ENCODE data around the gene UGGT1. TPM values are rescaled to one million over a fixed set of nuclear protein-coding genes. Genes with fewer than 3 reads are reported as not detected.
A peak's percentile ranks its signal among the peaks of the same experiment; 100 is the strongest.

The UGGT1 gene
- total RNA-seq, 1 donor from 2014 or later = 60.3 TPM

GRCh38 chr2:128178149-128178649, 87.2 kb downstream of the UGGT1 start:
- Mint-ChIP-seq H3K4me3 (ENCODE audit: low read depth) (no peak overlapping the region), H3K27me3 (no peaks in the 10 kb centered on the region), H3K36me3 (ENCODE audit: insufficient read depth) (peaks cover 25% of the 10 kb centered on the region), H3K9me3 (ENCODE audit: low read depth) (no peaks in the 10 kb centered on the region), H3K4me1 (ENCODE audit: low read depth) (no peaks in the 10 kb centered on the region), H3K27ac (no peak overlapping the region)
- DNase-seq (ENCODE audit: low spot score, unreplicated experiment) = no peak
- no peak for TF ChIP-seq CTCF (IDR thresholded peaks at IDR 0.05; ENCODE audit: unreplicated experiment)

GRCh38 chr2:128178650-128179460, 87.9 kb downstream of the UGGT1 start:
- DNase-seq (ENCODE audit: low spot score, unreplicated experiment) = peak; percentile 17
- Mint-ChIP-seq H3K4me3 (ENCODE audit: low read depth) (no peak overlapping the region), H3K36me3 (ENCODE audit: insufficient read depth) (peaks cover 21% of the 10 kb centered on the region), H3K9me3 (ENCODE audit: low read depth) (no peaks in the 10 kb centered on the region), H3K4me1 (ENCODE audit: low read depth) (no peaks in the 10 kb centered on the region), H3K27me3 (no peaks in the 10 kb centered on the region), H3K27ac (no peak overlapping the region)
- peak; percentile 72 for TF ChIP-seq CTCF (IDR thresholded peaks at IDR 0.05; ENCODE audit: unreplicated experiment)

- Mint-ChIP-seq H3K9me3 (ENCODE audit: low read depth) (no peaks in the 10 kb centered on the region), H3K36me3 (ENCODE audit: insufficient read depth) (peaks cover 23% of the 10 kb centered on the region), H3K27ac (no peak overlapping the region), H3K4me1 (ENCODE audit: low read depth) (no peaks in the 10 kb centered on the region), H3K27me3 (no peaks in the 10 kb centered on the region), H3K4me3 (ENCODE audit: low read depth) (no peak overlapping the region)
- no peak for TF ChIP-seq CTCF (IDR thresholded peaks at IDR 0.05; ENCODE audit: unreplicated experiment)
- DNase-seq (ENCODE audit: low spot score, unreplicated experiment) = no peak
Measured at GRCh38 chr2:128179461-128179755, 88.4 kb downstream of the UGGT1 start.

- no peak overlapping the region for H3K4me3 Mint-ChIP-seq (ENCODE audit: low read depth)
- H3K27ac Mint-ChIP-seq = no peak overlapping the region
- no peak for DNase-seq (ENCODE audit: low spot score, unreplicated experiment)
- no peaks in the 10 kb centered on the region for H3K4me1 Mint-ChIP-seq (ENCODE audit: low read depth)
- H3K9me3 Mint-ChIP-seq (ENCODE audit: low read depth) = no peaks in the 10 kb centered on the region
- H3K36me3 Mint-ChIP-seq (ENCODE audit: insufficient read depth) = peaks cover 24% of the 10 kb centered on the region
- H3K27me3 Mint-ChIP-seq = no peaks in the 10 kb centered on the region
- TF ChIP-seq CTCF (IDR thresholded peaks at IDR 0.05; ENCODE audit: unreplicated experiment) = no peak
Measured at GRCh38 chr2:128180031-128180430, 89.0 kb downstream of the UGGT1 start.

GRCh38 chr2:128185576-128185975, 94.6 kb downstream of the UGGT1 start:
- Mint-ChIP-seq H3K9me3 (ENCODE audit: low read depth) (no peaks in the 10 kb centered on the region), H3K4me3 (ENCODE audit: low read depth) (no peak overlapping the region), H3K27me3 (no peaks in the 10 kb centered on the region), H3K4me1 (ENCODE audit: low read depth) (no peaks in the 10 kb centered on the region), H3K36me3 (ENCODE audit: insufficient read depth) (peaks cover 25% of the 10 kb centered on the region), H3K27ac (no peak overlapping the region)
- DNase-seq (ENCODE audit: low spot score, unreplicated experiment) = no peak
- no peak for TF ChIP-seq CTCF (IDR thresholded peaks at IDR 0.05; ENCODE audit: unreplicated experiment)
